Omental fat pad (tissue), 4 donors: Measurements from ENCODE around the gene FAM227B. TPM values are rescaled to one million over a fixed set of nuclear protein-coding genes. Genes with fewer than 3 reads are reported as not detected.

ENCODE experiments used
- ATAC-seq: fragments of 150-250 bp; one replicate; pipeline ENCODE4 v1.9.1; 2016; ENCODE audit warnings: mild to moderate bottlenecking, moderate library complexity; ENCODE audit not compliant: low FRiP score
- DNase-seq: peaks from one replicate; pipeline ENCODE4 v3.0.0-alpha.2; 2019; ENCODE audit warnings: low spot score
- CTCF ChIP-seq, 3 donors: fragments of 450-650 bp; IDR thresholded peaks; one replicate each; pipeline ENCODE4 v1.5.1; 2016 to 2017; ENCODE audit warnings: antibody characterized with exemption in 3 of 3, mild to moderate bottlenecking in 3 of 3, moderate library complexity in 2 of 3
- total RNA-seq, 4 donors: library from RNA; depleted of rRNA; stranded (reverse); fragments of >200 nt; gene quantifications; one replicate each; pipeline ENCODE4 v1.1.0, GENCODE V29; 2016

The FAM227B gene
- total RNA-seq, 4 donors from 2014 or later, result 0.75 to 3.7 TPM; not detected in 2

GRCh38 chr15:49309889-49310288, 310.7 kb downstream of the FAM227B start:
- no peak for TF ChIP-seq CTCF (IDR thresholded peaks at IDR 0.05)
- ATAC-seq (no peak), DNase-seq (no peak)

- DNase-seq, result no peak
- no peak for TF ChIP-seq CTCF (IDR thresholded peaks at IDR 0.05)
- ATAC-seq, result no peak
Observed at GRCh38 chr15:49308686-49309085, 311.9 kb downstream of the FAM227B start.

- DNase-seq (no peak), ATAC-seq (no peak)
- TF ChIP-seq CTCF (IDR thresholded peaks at IDR 0.05), result no peak
Observed at GRCh38 chr15:49306551-49306950, 314.1 kb downstream of the FAM227B start.

- DNase-seq, result no peak
- ATAC-seq, result no peak
- no peak for TF ChIP-seq CTCF (IDR thresholded peaks at IDR 0.05)
Observed at GRCh38 chr15:49303003-49303402, 317.6 kb downstream of the FAM227B start.

GRCh38 chr15:49301562-49301961, 319.1 kb downstream of the FAM227B start:
- ATAC-seq (no peak), DNase-seq (no peak)
- no peak for TF ChIP-seq CTCF (IDR thresholded peaks at IDR 0.05)

- DNase-seq (no peak), ATAC-seq (no peak)
- TF ChIP-seq CTCF (IDR thresholded peaks at IDR 0.05), result no peak
Observed at GRCh38 chr15:49300856-49301255, 319.8 kb downstream of the FAM227B start.

- ATAC-seq (no peak), DNase-seq (no peak)
- TF ChIP-seq CTCF (IDR thresholded peaks at IDR 0.05), result no peak
Observed at GRCh38 chr15:49297584-49297983, 323.0 kb downstream of the FAM227B start.
